Fibroblast of mammary gland (primary cell): ENCODE data around the gene ZNF213.

Source experiments
- DNase-seq: peaks from one replicate; pipeline ENCODE4 v3.0.0-alpha.2; 2010; ENCODE audit warnings: low read depth
- H3K4me3 ChIP-seq: 2 replicates; pipeline ENCODE4 v1.5.1; 2011; ENCODE audit warnings: low read depth, mild to moderate bottlenecking, low read length, moderate library complexity; ENCODE audit not compliant: control insufficient read depth
- CTCF ChIP-seq: conservative IDR thresholded peaks from 2 replicates; pipeline ENCODE4 v1.5.1; 2011; ENCODE audit warnings: low read depth, low read length, inconsistent platforms; ENCODE audit not compliant: control insufficient read depth, insufficient read depth

Gene ZNF213

GRCh38 chr16:3088925-3089716 is 45.7 kb upstream of the ZNF213 start:
- no peak for DNase-seq
- TF ChIP-seq CTCF = no peak
- H3K4me3 ChIP-seq = no peak overlapping the region

GRCh38 chr16:3089717-3090592 is 44.9 kb upstream of the ZNF213 start:
- no peak for DNase-seq
- no peak for TF ChIP-seq CTCF
- H3K4me3 ChIP-seq = no peak overlapping the region

- no peak for TF ChIP-seq CTCF
- no peak for DNase-seq
- H3K4me3 ChIP-seq = no peak overlapping the region
These were observed 43.3 kb upstream of the ZNF213 start for GRCh38 chr16:3091551-3091950.

GRCh38 chr16:3092501-3092941 is 42.3 kb upstream of the ZNF213 start:
- H3K4me3 ChIP-seq = no peak overlapping the region
- no peak for DNase-seq
- no peak for TF ChIP-seq CTCF

GRCh38 chr16:3094289-3095027 is 40.4 kb upstream of the ZNF213 start:
- DNase-seq = peak; percentile 53
- no peak overlapping the region for H3K4me3 ChIP-seq
- peak; percentile 66 for TF ChIP-seq CTCF

GRCh38 chr16:3095869-3096268 is 39.0 kb upstream of the ZNF213 start:
- no peak overlapping the region for H3K4me3 ChIP-seq
- TF ChIP-seq CTCF = peak; percentile 28
- DNase-seq = peak; percentile 24
